BE2C (cell line): ENCODE results near the gene BRAT1.

Source experiments
- DNase-seq: peaks from one replicate; pipeline ENCODE4 v3.0.0-alpha.2; 2020
- H3K27me3 ChIP-seq: fragments of 250-450 bp; sonication (Bioruptor Pico); 2 replicates; pipeline ENCODE4 v1.5.1; 2020; ENCODE audit warnings: mild to moderate bottlenecking
- H3K36me3 ChIP-seq: fragments of 250-450 bp; sonication (Bioruptor Pico); 2 replicates; pipeline ENCODE4 v1.5.1; 2020; ENCODE audit warnings: mild to moderate bottlenecking
- H3K4me1 ChIP-seq: fragments of 250-450 bp; sonication (Bioruptor Pico); 2 replicates; pipeline ENCODE4 v1.5.1; 2020
- H3K4me3 ChIP-seq: 2 replicates; pipeline ENCODE4 v1.5.1; 2011; ENCODE audit warnings: low read depth, low read length
- H3K9me3 ChIP-seq: fragments of 250-450 bp; sonication (Bioruptor Pico); 2 replicates; pipeline ENCODE4 v1.5.1; 2020
- TF ChIP-seq, protein P1 (sequence below): IDR thresholded peaks from 2 replicates; pipeline ENCODE4 v1.5.1; 2012; ENCODE audit warnings: mild to moderate bottlenecking, low read depth, low read length

BRAT1 gene

DNA sequence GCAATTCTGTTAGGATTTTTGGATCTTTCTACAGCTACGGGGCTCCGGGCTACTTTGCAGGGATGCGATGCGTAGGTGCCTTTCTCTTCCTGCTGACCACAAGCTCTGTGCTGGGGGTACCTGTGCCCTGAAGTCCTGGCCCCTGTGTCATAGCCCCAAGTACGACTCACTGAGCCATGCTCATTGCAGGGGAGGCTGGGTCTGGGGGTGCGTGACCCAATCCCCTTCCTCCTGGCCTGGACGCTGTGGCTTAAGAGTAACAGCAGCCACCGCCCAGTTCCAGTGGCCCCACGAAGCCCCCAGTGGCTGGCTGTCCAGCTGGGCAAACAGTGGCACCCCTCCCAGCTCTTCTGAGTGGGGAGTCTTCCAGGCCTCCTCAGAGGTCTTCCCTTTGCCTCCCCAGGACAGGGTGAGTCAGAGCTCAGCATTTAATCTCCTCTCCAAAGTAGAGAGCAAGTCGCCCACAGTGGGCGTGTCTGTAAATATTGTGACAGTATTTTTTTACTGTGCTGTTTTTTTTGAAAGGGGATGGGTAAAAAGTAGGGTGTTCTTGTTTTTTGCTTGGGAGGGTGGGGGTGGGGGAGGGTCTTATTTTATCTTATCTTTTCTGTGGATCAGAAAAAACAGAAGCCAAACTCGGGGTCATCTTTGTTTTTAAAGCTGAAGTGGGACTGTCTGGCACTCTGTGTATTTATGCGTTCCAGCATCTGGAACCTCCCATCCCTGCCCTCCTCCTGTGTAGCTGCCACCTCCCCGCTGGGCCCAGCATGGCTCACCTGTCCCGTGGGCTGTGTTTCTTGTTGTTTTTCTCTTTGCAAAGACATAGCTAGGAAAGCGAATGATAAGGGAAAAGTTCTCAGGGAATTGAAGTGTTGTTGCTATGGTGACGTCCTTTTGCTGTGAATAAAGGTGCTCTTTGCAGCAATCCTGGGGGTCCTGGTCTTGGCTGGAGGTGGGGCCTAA, 27.5 kb downstream of the BRAT1 start:
- Histone ChIP-seq H3K36me3 (peaks cover 35% of the 10 kb centered on the region), H3K4me3 (no peak overlapping the region), H3K4me1 (peaks cover 29% of the 10 kb centered on the region), H3K27me3 (no peaks in the 10 kb centered on the region), H3K9me3 (no peaks in the 10 kb centered on the region)
- TF ChIP-seq, protein P1, sequence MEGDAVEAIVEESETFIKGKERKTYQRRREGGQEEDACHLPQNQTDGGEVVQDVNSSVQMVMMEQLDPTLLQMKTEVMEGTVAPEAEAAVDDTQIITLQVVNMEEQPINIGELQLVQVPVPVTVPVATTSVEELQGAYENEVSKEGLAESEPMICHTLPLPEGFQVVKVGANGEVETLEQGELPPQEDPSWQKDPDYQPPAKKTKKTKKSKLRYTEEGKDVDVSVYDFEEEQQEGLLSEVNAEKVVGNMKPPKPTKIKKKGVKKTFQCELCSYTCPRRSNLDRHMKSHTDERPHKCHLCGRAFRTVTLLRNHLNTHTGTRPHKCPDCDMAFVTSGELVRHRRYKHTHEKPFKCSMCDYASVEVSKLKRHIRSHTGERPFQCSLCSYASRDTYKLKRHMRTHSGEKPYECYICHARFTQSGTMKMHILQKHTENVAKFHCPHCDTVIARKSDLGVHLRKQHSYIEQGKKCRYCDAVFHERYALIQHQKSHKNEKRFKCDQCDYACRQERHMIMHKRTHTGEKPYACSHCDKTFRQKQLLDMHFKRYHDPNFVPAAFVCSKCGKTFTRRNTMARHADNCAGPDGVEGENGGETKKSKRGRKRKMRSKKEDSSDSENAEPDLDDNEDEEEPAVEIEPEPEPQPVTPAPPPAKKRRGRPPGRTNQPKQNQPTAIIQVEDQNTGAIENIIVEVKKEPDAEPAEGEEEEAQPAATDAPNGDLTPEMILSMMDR, result no peak
- peak; percentile 7 for DNase-seq

- Histone ChIP-seq H3K9me3 (no peaks in the 10 kb centered on the region), H3K36me3 (peaks cover 35% of the 10 kb centered on the region), H3K4me3 (no peak overlapping the region), H3K4me1 (peaks cover 36% of the 10 kb centered on the region), H3K27me3 (no peaks in the 10 kb centered on the region)
- TF ChIP-seq, protein P1, result no peak
- DNase-seq, result peak; percentile 9
These were observed 28.4 kb downstream of the BRAT1 start for GRCh38 chr7:2526659-2527504.

DNA sequence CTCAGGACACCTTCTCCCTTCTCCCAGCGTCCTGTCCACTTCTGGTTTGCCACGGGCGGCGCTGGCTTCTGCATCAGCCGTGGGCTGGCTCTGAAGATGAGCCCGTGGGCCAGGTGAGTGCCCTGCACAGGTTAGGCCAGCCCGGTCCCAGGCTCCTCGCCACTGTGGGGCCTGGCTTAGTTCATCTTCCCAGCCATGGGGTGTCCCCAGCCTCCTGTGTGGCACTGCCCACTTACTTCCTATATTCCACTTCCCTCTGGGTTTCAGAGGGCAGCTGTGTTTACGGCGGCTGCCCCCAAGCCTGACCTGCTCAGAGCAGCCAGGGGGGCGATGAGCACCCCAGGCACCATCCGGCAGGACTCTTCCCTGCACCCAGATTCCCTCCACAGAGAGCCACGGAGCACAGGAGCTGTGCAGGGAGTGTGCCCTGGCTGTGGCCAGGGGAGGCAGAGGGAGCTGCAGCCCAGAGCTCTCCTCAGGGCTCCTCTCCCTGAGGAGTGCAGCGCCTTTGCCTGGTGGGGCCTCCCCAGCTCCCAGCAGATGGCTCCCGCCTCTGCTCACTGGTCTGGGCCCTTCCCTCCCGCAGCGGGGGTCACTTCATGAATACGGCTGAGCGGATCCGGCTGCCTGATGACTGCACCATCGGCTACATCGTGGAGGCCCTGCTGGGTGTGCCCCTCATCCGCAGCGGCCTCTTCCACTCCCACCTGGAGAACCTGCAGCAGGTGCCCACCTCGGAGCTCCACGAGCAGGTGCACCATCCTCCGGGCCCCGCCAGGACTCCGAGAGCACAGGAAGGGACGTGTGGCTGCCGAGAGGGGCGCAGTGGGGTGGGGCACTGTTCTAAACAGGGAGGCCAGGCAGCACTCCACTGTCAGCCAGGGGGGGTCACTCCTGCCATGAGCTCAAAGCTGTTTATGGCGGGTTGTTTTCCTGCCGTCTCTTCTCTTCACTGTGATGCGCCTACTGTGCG, 29.4 kb downstream of the BRAT1 start:
- Histone ChIP-seq H3K4me3 (no peak overlapping the region), H3K36me3 (peaks cover 35% of the 10 kb centered on the region), H3K27me3 (no peaks in the 10 kb centered on the region), H3K4me1 (peaks cover 37% of the 10 kb centered on the region), H3K9me3 (no peaks in the 10 kb centered on the region)
- TF ChIP-seq, protein P1, result no peak
- DNase-seq, result no peak

DNA sequence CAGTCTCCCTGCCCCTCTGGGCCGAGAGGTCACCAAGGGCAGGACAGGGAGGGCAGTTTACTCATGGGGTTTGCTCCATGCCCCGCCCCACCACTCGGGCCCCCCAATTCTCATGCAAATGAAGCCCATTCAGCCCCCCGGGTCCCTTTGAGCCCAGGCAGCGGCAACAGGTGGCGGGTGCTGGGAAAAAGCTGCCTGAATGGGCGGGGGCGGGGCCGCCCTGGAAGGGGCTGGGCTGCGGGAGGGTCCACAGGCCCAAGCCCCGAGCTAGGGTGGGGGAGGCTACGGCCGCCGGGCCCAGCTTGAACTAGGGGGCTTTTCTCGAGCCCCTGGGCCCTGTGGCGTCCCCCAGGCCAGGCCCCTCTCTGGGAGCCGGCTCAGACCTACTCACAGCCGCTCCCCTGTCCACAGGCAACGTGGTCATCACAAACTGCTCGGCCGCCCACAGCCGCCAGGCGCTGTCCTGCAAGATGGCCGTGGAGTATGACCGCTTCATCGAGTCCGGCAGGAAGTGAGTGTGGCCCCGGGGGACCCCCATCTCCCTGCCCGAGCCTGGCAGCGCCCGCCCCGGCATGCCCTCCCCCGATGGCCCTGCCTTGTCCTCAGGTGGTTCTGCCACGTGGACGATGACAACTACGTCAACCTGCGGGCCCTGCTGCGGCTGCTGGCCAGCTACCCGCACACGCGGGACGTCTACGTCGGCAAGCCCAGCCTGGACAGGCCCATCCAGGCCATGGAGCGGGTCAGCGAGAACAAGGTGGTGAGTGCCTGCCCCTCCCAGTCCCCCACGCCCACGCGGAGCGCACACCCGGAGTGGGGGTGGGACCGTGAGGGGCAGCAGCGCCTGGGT, 30.3 kb downstream of the BRAT1 start:
- Histone ChIP-seq H3K4me1 (peaks cover 30% of the 10 kb centered on the region), H3K9me3 (no peaks in the 10 kb centered on the region), H3K36me3 (peaks cover 35% of the 10 kb centered on the region), H3K4me3 (no peak overlapping the region), H3K27me3 (no peaks in the 10 kb centered on the region)
- TF ChIP-seq, protein P1, result no peak
- no peak for DNase-seq
